Bronchial epithelial cell (primary cell): ENCODE data around the gene PHIP. TPM values are rescaled to one million over a fixed set of nuclear protein-coding genes. Genes with fewer than 3 reads are reported as not detected.

Experiments
- DNase-seq: peaks from one replicate; pipeline ENCODE4 v3.0.0-alpha.2; 2010; ENCODE audit warnings: low read depth
- FAIRE-seq: peaks from 2 replicates; lab custom pipeline; 2011; peaks lifted over from hg19 to GRCh38; lab: Jason Lieb, UNC
- H3K27me3 ChIP-seq: 2 replicates; pipeline ENCODE4 v1.5.1; 2011; ENCODE audit warnings: low read length; ENCODE audit not compliant: control insufficient read depth, insufficient read depth
- H3K36me3 ChIP-seq: 2 replicates; pipeline ENCODE4 v1.5.1; 2011; ENCODE audit warnings: low read length; ENCODE audit not compliant: control insufficient read depth, insufficient read depth
- H3K4me3 ChIP-seq: 2 replicates; pipeline ENCODE4 v1.5.1; 2011; ENCODE audit warnings: mild to moderate bottlenecking, low read depth, low read length, control low read depth
- total RNA-seq: library from RNA; depleted of rRNA; stranded (reverse); fragments of >200 nt; gene quantifications from 2 replicates; pipeline ENCODE4 v1.2.1, GENCODE V29; 2014
- TF ChIP-seq, protein P1 (sequence below): IDR thresholded peaks from 2 replicates; pipeline ENCODE4 v1.5.1; 2011; ENCODE audit warnings: mild to moderate bottlenecking, moderate library complexity, low read length, control low read depth, inconsistent platforms; ENCODE audit not compliant: insufficient read depth, severe bottlenecking

Gene PHIP
- total RNA-seq, 1 donor from 2014 or later, result 13.2 TPM

DNA sequence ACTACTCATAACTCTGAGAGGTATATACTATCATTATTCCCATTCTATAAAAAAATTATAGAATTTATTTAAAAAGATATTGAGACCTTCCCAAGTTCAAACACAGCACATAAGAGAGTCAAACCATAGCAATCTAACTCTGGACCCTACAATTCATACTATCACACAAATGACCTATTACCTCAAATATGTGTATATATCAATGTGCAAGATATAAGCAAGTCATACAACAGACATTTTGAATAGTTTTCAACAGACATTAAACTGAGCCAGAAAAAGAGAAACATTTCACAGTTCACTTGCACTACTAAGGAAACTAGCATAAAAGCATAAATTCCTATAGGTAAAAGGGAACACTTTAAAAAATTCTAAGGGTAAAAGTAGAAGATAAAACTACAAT, 11.7 kb downstream of the PHIP start:
- no peak overlapping the region for H3K4me3 ChIP-seq
- TF ChIP-seq, protein P1, sequence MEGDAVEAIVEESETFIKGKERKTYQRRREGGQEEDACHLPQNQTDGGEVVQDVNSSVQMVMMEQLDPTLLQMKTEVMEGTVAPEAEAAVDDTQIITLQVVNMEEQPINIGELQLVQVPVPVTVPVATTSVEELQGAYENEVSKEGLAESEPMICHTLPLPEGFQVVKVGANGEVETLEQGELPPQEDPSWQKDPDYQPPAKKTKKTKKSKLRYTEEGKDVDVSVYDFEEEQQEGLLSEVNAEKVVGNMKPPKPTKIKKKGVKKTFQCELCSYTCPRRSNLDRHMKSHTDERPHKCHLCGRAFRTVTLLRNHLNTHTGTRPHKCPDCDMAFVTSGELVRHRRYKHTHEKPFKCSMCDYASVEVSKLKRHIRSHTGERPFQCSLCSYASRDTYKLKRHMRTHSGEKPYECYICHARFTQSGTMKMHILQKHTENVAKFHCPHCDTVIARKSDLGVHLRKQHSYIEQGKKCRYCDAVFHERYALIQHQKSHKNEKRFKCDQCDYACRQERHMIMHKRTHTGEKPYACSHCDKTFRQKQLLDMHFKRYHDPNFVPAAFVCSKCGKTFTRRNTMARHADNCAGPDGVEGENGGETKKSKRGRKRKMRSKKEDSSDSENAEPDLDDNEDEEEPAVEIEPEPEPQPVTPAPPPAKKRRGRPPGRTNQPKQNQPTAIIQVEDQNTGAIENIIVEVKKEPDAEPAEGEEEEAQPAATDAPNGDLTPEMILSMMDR, result no peak
- FAIRE-seq (no peak), DNase-seq (no peak)
- no peaks in the 10 kb centered on the region for H3K36me3 ChIP-seq
- H3K27me3 ChIP-seq, result no peaks in the 10 kb centered on the region

DNA sequence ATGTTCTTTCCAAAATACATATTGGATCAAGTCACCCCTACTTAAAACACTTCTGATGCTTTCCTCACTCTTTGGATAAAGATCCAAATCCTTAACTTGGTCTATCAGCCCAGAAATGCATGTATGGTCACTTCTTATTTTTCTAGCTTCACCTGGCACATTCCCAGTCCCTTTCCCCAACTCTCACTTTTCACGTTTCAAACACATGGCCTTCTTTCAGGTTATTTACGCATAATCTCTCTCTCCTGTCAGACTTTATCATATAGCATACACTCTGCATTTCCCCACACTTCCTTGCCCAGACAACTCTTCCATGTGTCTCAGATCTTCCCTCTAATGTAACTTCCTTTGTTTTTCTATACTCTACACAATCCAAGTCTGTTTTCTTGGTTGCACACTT, 12.8 kb downstream of the PHIP start:
- DNase-seq (no peak), FAIRE-seq (no peak)
- Histone ChIP-seq H3K27me3 (no peaks in the 10 kb centered on the region), H3K36me3 (no peaks in the 10 kb centered on the region), H3K4me3 (no peak overlapping the region)
- TF ChIP-seq, protein P1, result no peak

DNA sequence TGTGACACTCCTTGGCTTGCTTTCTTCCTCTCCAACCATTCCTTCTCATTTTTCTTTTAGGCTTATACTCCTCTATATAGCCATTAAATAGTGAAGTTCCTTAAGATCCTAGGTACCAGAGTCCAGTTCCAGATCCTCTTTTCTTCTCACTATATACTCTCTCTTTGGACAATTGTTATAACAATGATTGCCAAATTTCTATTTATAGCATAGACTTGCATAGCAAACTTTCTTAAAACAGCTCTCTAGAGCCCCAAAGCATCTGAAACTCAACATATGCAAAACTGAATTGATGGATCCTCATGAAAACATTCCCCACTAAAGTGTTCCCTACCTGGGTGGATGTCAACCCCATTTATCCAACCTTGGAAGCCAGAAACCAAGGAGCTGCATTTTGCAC, 13.4 kb downstream of the PHIP start:
- Histone ChIP-seq H3K27me3 (no peaks in the 10 kb centered on the region), H3K36me3 (peaks cover 1% of the 10 kb centered on the region), H3K4me3 (no peak overlapping the region)
- no peak for DNase-seq
- no peak for FAIRE-seq
- TF ChIP-seq, protein P1, result no peak

DNA sequence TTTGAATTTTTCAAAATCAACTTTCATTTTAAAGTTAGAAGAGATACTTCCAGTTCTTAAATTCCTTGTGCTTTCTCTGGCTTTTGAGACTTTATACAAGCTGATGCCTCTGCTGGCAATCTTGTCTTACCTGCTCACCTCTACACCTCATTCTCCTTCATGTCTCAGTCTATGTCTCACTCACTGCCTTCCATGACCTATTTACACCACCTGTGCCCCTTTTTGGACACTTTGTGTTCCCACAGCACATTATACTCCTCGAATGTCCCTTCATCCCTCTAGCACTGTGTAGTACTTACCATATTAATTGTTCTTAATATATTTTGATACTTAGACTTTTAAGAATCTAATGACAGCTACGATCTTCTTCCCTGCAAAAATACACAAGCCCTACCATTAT, 15.3 kb downstream of the PHIP start:
- TF ChIP-seq, protein P1, result no peak
- FAIRE-seq, result no peak
- H3K4me3 ChIP-seq, result no peak overlapping the region
- DNase-seq, result no peak
- peaks cover 1% of the 10 kb centered on the region for H3K36me3 ChIP-seq
- H3K27me3 ChIP-seq, result no peaks in the 10 kb centered on the region

DNA sequence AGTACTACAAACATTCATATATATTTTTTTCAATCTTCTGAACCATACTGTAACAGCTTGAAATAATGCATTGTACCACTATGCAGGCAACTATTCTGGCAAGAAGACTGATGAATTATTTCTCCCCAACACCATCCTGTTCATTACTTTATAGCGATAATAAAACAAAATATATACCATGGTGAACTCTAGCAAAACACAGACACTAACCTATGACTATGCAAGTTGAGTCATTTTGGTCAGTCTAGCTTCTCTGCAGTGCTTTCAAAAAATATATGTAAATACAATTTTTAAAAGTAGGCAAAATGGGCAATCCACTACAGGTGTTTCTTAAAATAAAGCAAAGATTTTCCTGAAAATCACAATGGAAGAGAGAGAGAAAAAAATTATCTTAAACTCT, 20.3 kb downstream of the PHIP start:
- FAIRE-seq (no peak), DNase-seq (no peak)
- H3K4me3 ChIP-seq, result no peak overlapping the region
- no peaks in the 10 kb centered on the region for H3K27me3 ChIP-seq
- TF ChIP-seq, protein P1, result no peak
- H3K36me3 ChIP-seq, result peaks cover 2% of the 10 kb centered on the region

DNA sequence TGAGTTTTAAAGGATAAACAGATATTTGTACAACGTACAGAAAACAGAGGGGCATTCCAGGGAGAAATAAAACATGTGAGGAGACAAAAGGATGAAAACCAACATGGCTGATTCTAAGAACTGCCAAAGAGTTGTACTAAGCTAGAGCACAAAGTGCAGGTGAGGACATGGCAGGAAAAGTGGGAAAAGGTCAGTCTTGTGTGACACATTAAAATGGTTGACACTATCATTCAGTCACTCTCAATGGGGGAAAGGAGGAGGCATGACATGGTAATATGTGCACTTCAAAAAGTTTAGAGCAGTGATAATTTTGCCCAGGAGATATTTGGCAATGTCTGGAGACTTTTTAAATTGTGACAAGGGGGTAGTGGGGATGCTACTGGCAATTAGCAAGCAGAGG, 21.8 kb downstream of the PHIP start:
- DNase-seq, result no peak
- Histone ChIP-seq H3K27me3 (no peaks in the 10 kb centered on the region), H3K36me3 (peaks cover 2% of the 10 kb centered on the region), H3K4me3 (no peak overlapping the region)
- no peak for FAIRE-seq
- TF ChIP-seq, protein P1, result no peak
